Tibial artery (tissue), 4 donors: ENCODE data around the gene AGAP1.
A peak's percentile ranks its signal among the peaks of the same experiment; 100 is the strongest.

Experiments
- DNase-seq, 2 donors: peaks; one replicate each; pipeline ENCODE4 v3.0.0-alpha.2; 2019
- H3K27ac ChIP-seq, 2 donors: fragments of 200-600 bp; sonication (generic) in 1 of 2; 1 replicate in 1 of 2; 2 replicates in 1 of 2; pipeline ENCODE4 v1.5.1; 2018 to 2019; ENCODE audit warnings: mild to moderate bottlenecking in 1 of 2
- H3K27me3 ChIP-seq, 2 donors: fragments of 200-600 bp; sonication (generic) in 1 of 2; one replicate each; pipeline versions ENCODE4 v1.5.1 to v1.6.0; 2016 to 2019
- H3K36me3 ChIP-seq, 3 donors: fragments of 200-600 bp; sonication (generic) in 2 of 3; one replicate each; pipeline ENCODE4 v1.5.1; 2016 to 2019; ENCODE audit warnings: mild to moderate bottlenecking in 2 of 3
- H3K4me1 ChIP-seq, 4 donors: fragments of 200-600 bp; sonication (generic) in 2 of 4; 1 replicate in 3 of 4; 2 replicates in 1 of 4; pipeline ENCODE4 v1.5.1; 2016 to 2019
- H3K4me3 ChIP-seq, 2 donors: fragments of 200-600 bp; sonication (generic) in 1 of 2; 1 replicate in 1 of 2; 2 replicates in 1 of 2; pipeline ENCODE4 v1.5.1; 2018 to 2019; ENCODE audit warnings: mild to moderate bottlenecking in 2 of 2
- H3K9me3 ChIP-seq, 3 donors: fragments of 200-600 bp; sonication (generic) in 1 of 3; one replicate each; pipeline ENCODE4 v1.5.1; 2016 to 2019
- intact Hi-C: fragments of 100-400 bp; cut with DNase I; formaldehyde crosslinking; loops from one replicate; pipeline ENCODE4 v1.15.0; 2023; ENCODE audit warnings: low total_unique reads
- TF ChIP-seq, protein P1 (sequence below), 2 experiments: fragments of 200-600 bp in 1 of 2; fragments of 450-650 bp in 1 of 2; IDR thresholded peaks; one replicate each; pipeline ENCODE4 v1.5.1; 2017 to 2019; ENCODE audit warnings: antibody characterized with exemption in 2 of 2, mild to moderate bottlenecking in 1 of 2, moderate library complexity in 1 of 2

Gene AGAP1

DNA sequence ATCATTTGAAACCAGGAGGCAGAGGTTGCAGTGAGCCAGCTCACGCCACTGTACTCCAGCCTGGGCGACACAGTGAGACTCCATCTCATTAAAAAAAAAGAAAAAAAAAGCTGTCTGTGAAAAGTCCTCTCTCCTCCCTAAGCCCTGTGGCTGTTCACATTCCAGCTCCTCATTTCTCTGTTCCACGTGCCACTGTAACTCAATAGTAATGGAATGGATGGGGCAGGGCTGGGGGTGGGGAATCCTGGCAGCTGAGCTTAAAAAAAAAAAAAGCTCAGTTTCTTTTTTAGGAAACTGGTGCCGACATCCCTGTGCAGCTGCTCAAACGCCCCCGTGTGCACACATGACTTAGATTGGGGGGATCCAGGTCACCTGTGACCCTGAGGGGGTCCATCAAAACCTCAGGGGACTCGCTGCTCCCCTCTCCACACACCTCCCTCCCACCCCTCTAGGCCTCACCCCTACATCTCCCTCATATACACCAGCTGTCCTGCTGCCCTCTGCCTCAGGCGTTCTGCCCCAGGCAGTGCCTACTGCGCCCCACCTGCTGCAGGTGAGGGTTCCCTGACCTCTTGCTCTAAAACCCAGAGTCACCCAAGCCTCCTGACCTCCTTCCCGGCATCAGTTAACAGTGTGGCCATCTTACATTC is 255.4 kb downstream of the AGAP1 start:
- Histone ChIP-seq H3K27ac (no peak overlapping the region), H3K9me3 (no peaks in the 10 kb centered on the region), H3K36me3 (peaks cover 0 to 22% (median 16%) of the 10 kb centered on the region in 3 donors), H3K27me3 (no peaks in the 10 kb centered on the region), H3K4me3 (no peak overlapping the region), H3K4me1 (peaks cover 0 to 13% (median 6%) of the 10 kb centered on the region in 4 donors)
- TF ChIP-seq, protein P1, sequence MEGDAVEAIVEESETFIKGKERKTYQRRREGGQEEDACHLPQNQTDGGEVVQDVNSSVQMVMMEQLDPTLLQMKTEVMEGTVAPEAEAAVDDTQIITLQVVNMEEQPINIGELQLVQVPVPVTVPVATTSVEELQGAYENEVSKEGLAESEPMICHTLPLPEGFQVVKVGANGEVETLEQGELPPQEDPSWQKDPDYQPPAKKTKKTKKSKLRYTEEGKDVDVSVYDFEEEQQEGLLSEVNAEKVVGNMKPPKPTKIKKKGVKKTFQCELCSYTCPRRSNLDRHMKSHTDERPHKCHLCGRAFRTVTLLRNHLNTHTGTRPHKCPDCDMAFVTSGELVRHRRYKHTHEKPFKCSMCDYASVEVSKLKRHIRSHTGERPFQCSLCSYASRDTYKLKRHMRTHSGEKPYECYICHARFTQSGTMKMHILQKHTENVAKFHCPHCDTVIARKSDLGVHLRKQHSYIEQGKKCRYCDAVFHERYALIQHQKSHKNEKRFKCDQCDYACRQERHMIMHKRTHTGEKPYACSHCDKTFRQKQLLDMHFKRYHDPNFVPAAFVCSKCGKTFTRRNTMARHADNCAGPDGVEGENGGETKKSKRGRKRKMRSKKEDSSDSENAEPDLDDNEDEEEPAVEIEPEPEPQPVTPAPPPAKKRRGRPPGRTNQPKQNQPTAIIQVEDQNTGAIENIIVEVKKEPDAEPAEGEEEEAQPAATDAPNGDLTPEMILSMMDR (IDR thresholded peaks at IDR 0.05) = no peak
- DNase-seq = no peak
- intact Hi-C loops = loop anchor here (5.0 to 10.0 kb wide), 2 partner anchors 84 to 152 kb away; no protein-coding TSS in a partner anchor

DNA sequence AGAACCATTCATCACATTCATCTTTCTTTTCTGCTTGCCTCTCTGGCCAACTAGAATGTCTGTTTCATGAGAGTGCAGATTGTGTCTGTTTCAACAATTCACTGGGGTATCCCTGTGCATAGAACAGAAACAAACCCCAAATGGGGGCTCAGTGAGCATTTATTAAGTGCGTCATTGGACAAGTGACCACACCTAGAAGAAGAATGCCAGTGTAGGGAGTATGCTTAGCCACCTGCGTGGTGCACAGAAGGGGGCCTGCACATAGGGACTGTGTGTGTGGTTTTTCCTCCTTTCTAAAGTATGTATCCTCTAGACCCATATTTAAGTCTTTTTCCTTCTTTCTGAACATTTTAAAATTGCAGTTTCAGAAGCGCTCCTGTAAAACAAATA is 255.9 kb downstream of the AGAP1 start:
- Histone ChIP-seq H3K4me1 (peaks cover 0 to 13% (median 6%) of the 10 kb centered on the region in 4 donors), H3K9me3 (no peaks in the 10 kb centered on the region), H3K27me3 (no peaks in the 10 kb centered on the region), H3K4me3 (no peak overlapping the region), H3K36me3 (peaks cover 0 to 22% (median 16%) of the 10 kb centered on the region in 3 donors), H3K27ac (no peak overlapping the region)
- intact Hi-C loops = loop anchor here (5.0 to 10.0 kb wide), 2 partner anchors 85 to 152 kb away; no protein-coding TSS in a partner anchor
- TF ChIP-seq, protein P1 (IDR thresholded peaks at IDR 0.05) = no peak
- no peak for DNase-seq

- H3K27me3 ChIP-seq = no peaks in the 10 kb centered on the region
- peaks cover 0 to 22% (median 16%) of the 10 kb centered on the region in 3 donors for H3K36me3 ChIP-seq
- H3K27ac ChIP-seq = no peak overlapping the region
- H3K4me3 ChIP-seq = no peak overlapping the region
- H3K9me3 ChIP-seq = no peaks in the 10 kb centered on the region
- DNase-seq = no peak
- H3K4me1 ChIP-seq = peaks cover 0 to 13% (median 6%) of the 10 kb centered on the region in 4 donors
- TF ChIP-seq, protein P1 (IDR thresholded peaks at IDR 0.05) = no peak
- intact Hi-C loops = no loop called here
Measured at GRCh38 chr2:235752846-235753245, 259.0 kb downstream of the AGAP1 start.

GRCh38 chr2:235754357-235755207 is 260.7 kb downstream of the AGAP1 start:
- H3K27ac ChIP-seq = no peak overlapping the region
- intact Hi-C loops = no loop called here

GRCh38 chr2:235756491-235756890 is 262.6 kb downstream of the AGAP1 start:
- no peaks in the 10 kb centered on the region for H3K27me3 ChIP-seq
- intact Hi-C loops = no loop called here
- TF ChIP-seq, protein P1 (IDR thresholded peaks at IDR 0.05) = no peak
- no peak overlapping the region for H3K4me3 ChIP-seq
- peaks cover 0 to 10% (median 7%) of the 10 kb centered on the region in 3 donors for H3K36me3 ChIP-seq
- no peak overlapping the region for H3K27ac ChIP-seq
- peak in 1 of 2 donors; percentile 41 for DNase-seq
- H3K9me3 ChIP-seq = no peaks in the 10 kb centered on the region
- no peaks in the 10 kb centered on the region for H3K4me1 ChIP-seq

More at GRCh38 chr2:235754357-235755207, 260.7 kb downstream of the AGAP1 start:
- no peak overlapping the region for H3K4me3 ChIP-seq
- no peaks in the 10 kb centered on the region for H3K9me3 ChIP-seq
- H3K27me3 ChIP-seq = no peaks in the 10 kb centered on the region
- H3K4me1 ChIP-seq = no peaks in the 10 kb centered on the region
- H3K36me3 ChIP-seq = peaks cover 0 to 22% (median 19%) of the 10 kb centered on the region in 3 donors
- peak in 1 of 2 donors; percentile 59 for DNase-seq
- TF ChIP-seq, protein P1 (IDR thresholded peaks at IDR 0.05) = no peak
